GM23248 (cell line): ENCODE results near the gene ALG9. TPM values are rescaled to one million over a fixed set of nuclear protein-coding genes. Genes with fewer than 3 reads are reported as not detected.

Experiments
- DNase-seq: peaks from one replicate; pipeline ENCODE4 v3.0.0-alpha.2; 2015
- H2AFZ ChIP-seq: fragments of 200-600 bp; sonication (generic); 2 replicates; pipeline ENCODE4 v1.6.1; 2016; ENCODE audit warnings: antibody characterized with exemption
- H3F3A ChIP-seq: fragments of 200-600 bp; sonication (generic); 2 replicates; pipeline ENCODE4 v1.6.1; 2016; ENCODE audit warnings: mild to moderate bottlenecking, antibody characterized with exemption, mixed run types; ENCODE audit not compliant: insufficient read depth
- H3K27ac ChIP-seq: fragments of 200-600 bp; sonication (generic); 2 replicates; pipeline ENCODE4 v1.5.1; 2016; ENCODE audit warnings: mild to moderate bottlenecking
- H3K27me3 ChIP-seq: fragments of 200-600 bp; sonication (generic); replicated peaks from 2 replicates; pipeline ENCODE4 v1.6.1; 2016; ENCODE audit warnings: mild to moderate bottlenecking; ENCODE audit not compliant: insufficient read depth
- H3K36me3 ChIP-seq: fragments of 200-600 bp; sonication (generic); 2 replicates; pipeline ENCODE4 v1.6.1; 2016; ENCODE audit warnings: low read depth, mild to moderate bottlenecking
- H3K4me1 ChIP-seq: fragments of 200-600 bp; sonication (generic); 2 replicates; pipeline ENCODE4 v1.6.1; 2016; ENCODE audit warnings: mild to moderate bottlenecking; ENCODE audit not compliant: insufficient read depth
- H3K4me2 ChIP-seq: fragments of 200-600 bp; sonication (generic); one replicate; pipeline ENCODE4 v1.6.1; 2016; ENCODE audit warnings: mild to moderate bottlenecking; ENCODE audit not compliant: unreplicated experiment
- H3K4me3 ChIP-seq: fragments of 200-600 bp; sonication (generic); 2 replicates; pipeline ENCODE4 v1.5.1; 2016; ENCODE audit warnings: mild to moderate bottlenecking
- H3K79me2 ChIP-seq: fragments of 200-600 bp; sonication (generic); 2 replicates; pipeline ENCODE4 v1.6.1; 2016; ENCODE audit warnings: mild to moderate bottlenecking; ENCODE audit not compliant: insufficient read depth
- H3K9ac ChIP-seq: fragments of 200-600 bp; sonication (generic); 2 replicates; pipeline ENCODE4 v1.6.1; 2016; ENCODE audit warnings: mild to moderate bottlenecking
- H3K9me2 ChIP-seq: fragments of 200-600 bp; sonication (generic); 2 replicates; pipeline ENCODE4 v1.6.1; 2016; ENCODE audit warnings: mixed run types, mild to moderate bottlenecking, moderate library complexity; ENCODE audit not compliant: insufficient read depth
- H3K9me3 ChIP-seq: fragments of 200-600 bp; sonication (generic); one replicate; pipeline ENCODE4 v1.6.1; 2017; ENCODE audit warnings: low read depth
- H4K20me1 ChIP-seq: fragments of 200-600 bp; sonication (generic); 2 replicates; pipeline ENCODE4 v1.6.0; 2016; ENCODE audit not compliant: insufficient read depth
- EZH2 ChIP-seq: fragments of 200-600 bp; sonication (generic); IDR thresholded peaks from 2 replicates; pipeline ENCODE4 v1.6.1; 2018; ENCODE audit warnings: antibody characterized with exemption, mild to moderate bottlenecking; ENCODE audit not compliant: insufficient read depth, poor library complexity, severe bottlenecking
- EZH2phosphoT487 ChIP-seq: fragments of 200-600 bp; sonication (generic); IDR thresholded peaks from 2 replicates; pipeline ENCODE4 v1.6.1; 2018; ENCODE audit warnings: antibody characterized with exemption, moderate library complexity, mild to moderate bottlenecking, low read depth; ENCODE audit not compliant: insufficient read depth
- WGBS, 2 experiments: methylation state at CpG; one replicate each; pipeline ENCODE4 v1.1.6; 2015 to 2017; ENCODE audit warnings: low lambda C conversion rate in 2 of 2, low coverage in 1 of 2; ENCODE audit errors: missing lambda C conversion rate in 2 of 2; 5-methylcytosine and 5-hydroxymethylcytosine counted together
- in situ Hi-C: fragments of 300-500 bp; cut with MboI; formaldehyde crosslinking; loops from 2 replicates; pipeline ENCODE4 v1.15.0; 2020
- polyA plus RNA-seq: library from polyadenylated mRNA; unstranded; fragments of >200 nt; fragmentation: Nextera tagmentation; extraction: Ambion mirVana; gene quantifications from 2 replicates; pipeline ENCODE4 v1.2.1, GENCODE V29; 2016
- total RNA-seq: library from RNA; depleted of rRNA; stranded (reverse); fragments of >200 nt; shearing (Covaris generic); gene quantifications from 2 replicates; pipeline ENCODE4 v1.2.3, GENCODE V29; 2014

The ALG9 gene
- total and polyA plus RNA-seq, 2 experiments from 2014 or later = 24.5 to 36.3 TPM

DNA sequence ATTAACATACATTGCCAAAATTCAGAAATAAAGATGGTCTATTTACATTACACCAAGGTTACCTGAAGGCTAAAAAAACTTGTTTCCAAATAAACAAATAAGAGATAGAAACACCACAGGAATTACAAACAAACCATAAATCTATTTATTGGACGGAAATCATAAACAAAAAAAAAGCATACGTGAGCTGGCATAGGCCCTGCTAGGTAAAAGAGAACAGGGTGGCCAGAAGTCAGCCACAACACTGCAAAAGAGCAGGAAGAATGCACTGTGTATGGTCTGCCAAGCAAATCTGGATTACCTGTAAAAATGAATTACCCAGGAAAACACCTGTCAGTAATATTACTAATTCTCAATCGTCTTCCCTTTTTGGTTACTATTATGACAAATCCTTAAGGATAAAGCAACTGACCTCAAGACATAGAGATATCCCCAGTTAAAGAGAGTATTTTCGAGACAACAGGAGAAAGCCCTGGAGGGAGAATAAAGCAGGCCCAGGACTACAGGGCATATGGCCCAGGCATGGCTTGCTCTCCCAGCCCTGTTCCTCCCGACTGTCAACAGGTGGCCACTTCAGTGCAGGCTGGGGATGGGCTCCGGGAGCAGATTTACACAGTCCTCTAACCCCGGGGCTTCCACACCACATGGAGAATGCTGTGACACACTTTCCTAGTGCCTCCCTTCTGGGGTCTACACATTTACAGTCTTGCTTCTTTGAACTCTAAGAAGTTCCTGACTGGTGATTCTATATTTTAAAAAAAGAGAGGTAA, 123.2 kb downstream of the ALG9 start:
- Histone ChIP-seq H3K9me3 (no peaks in the 10 kb centered on the region), H3K79me2 (peaks cover 58% of the 10 kb centered on the region), H4K20me1 (no peaks in the 10 kb centered on the region), H3K9me2 (no peaks in the 10 kb centered on the region), H3K4me3 (no peak overlapping the region), H3K27me3 (no peaks in the 10 kb centered on the region), H2AFZ (no peak overlapping the region), H3K27ac (no peak overlapping the region), H3K9ac (no peak overlapping the region), H3K36me3 (peaks cover 56% of the 10 kb centered on the region), H3K4me2 (no peak overlapping the region), H3F3A (peaks cover 38% of the 10 kb centered on the region), H3K4me1 (peaks cover 22% of the 10 kb centered on the region)
- WGBS, 2 experiments = 71 to 74% methylated on average over 7 of the region's 7 CpGs
- no peak for DNase-seq
- TF ChIP-seq EZH2phosphoT487 = no peak
- TF ChIP-seq EZH2 = no peak
- in situ Hi-C loops = no loop called here

DNA sequence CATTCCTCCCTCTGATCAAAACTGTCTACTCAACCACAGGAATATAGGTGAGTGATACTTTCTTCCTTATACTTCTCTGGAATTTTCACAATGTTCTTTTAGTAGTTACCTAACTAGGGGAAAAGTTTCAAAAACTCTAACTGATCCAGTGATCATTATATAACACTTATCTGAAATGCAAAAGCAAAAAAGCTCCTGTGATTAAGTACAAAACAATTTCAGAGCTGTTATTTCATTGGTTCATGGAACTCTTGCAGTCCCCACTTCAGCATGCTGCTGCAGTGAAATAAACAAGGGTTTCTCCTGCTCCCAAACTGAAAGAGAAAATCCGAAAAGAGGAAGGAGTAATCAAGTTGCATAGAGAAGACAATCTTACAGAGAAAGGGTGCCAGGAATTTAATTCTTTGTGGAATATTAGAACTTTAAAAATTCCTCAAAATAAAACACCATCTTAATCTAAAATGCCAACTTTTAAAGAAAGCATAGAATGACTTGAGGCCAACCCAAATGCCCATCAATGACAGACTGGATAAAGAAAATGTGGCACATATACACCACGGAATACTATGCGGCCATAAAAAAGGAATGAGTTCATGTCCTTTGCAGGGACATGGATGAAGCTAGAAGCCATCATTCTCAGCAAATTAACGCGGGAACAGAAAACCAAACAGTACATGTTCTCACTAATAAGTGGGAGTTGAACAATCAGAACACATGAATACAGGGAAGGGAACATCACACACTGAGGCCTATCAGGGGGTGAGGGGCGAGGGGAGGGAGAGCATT, 125.5 kb downstream of the ALG9 start:
- Histone ChIP-seq H3K4me2 (peak overlapping the region; percentile 82), H3K9me3 (no peaks in the 10 kb centered on the region), H3K27me3 (no peaks in the 10 kb centered on the region), H3K4me3 (peak overlapping the region; percentile 54), H3K9ac (peak overlapping the region; percentile 56), H3K27ac (peak overlapping the region; percentile 80), H3F3A (peaks cover 38% of the 10 kb centered on the region), H2AFZ (no peak overlapping the region), H3K9me2 (no peaks in the 10 kb centered on the region), H3K4me1 (peaks cover 22% of the 10 kb centered on the region), H3K36me3 (peaks cover 48% of the 10 kb centered on the region), H4K20me1 (no peaks in the 10 kb centered on the region), H3K79me2 (peaks cover 60% of the 10 kb centered on the region)
- in situ Hi-C loops = no loop called here
- TF ChIP-seq EZH2 = no peak
- no peak for TF ChIP-seq EZH2phosphoT487
- peak; percentile 65 for DNase-seq
- 75 to 77% methylated on average over 6 of the region's 6 CpGs for WGBS, 2 experiments

- no peak overlapping the region for H3K27ac ChIP-seq
- peaks cover 22% of the 10 kb centered on the region for H3K4me1 ChIP-seq
- no peak overlapping the region for H2AFZ ChIP-seq
- H3K4me3 ChIP-seq = no peak overlapping the region
- no peaks in the 10 kb centered on the region for H3K9me3 ChIP-seq
- peaks cover 47% of the 10 kb centered on the region for H3K36me3 ChIP-seq
- no peaks in the 10 kb centered on the region for H4K20me1 ChIP-seq
- peaks cover 44% of the 10 kb centered on the region for H3K79me2 ChIP-seq
- no peak for TF ChIP-seq EZH2
- TF ChIP-seq EZH2phosphoT487 = no peak
- DNase-seq = no peak
- H3K27me3 ChIP-seq = no peaks in the 10 kb centered on the region
- H3K4me2 ChIP-seq = no peak overlapping the region
- no peaks in the 10 kb centered on the region for H3K9me2 ChIP-seq
- H3F3A ChIP-seq = peaks cover 38% of the 10 kb centered on the region
- H3K9ac ChIP-seq = no peak overlapping the region
- WGBS, 2 experiments = 95 to 100% methylated on average over 2 of the region's 2 CpGs
- in situ Hi-C loops = no loop called here
Measured at GRCh38 chr11:111743700-111744099, 127.7 kb downstream of the ALG9 start.

DNA sequence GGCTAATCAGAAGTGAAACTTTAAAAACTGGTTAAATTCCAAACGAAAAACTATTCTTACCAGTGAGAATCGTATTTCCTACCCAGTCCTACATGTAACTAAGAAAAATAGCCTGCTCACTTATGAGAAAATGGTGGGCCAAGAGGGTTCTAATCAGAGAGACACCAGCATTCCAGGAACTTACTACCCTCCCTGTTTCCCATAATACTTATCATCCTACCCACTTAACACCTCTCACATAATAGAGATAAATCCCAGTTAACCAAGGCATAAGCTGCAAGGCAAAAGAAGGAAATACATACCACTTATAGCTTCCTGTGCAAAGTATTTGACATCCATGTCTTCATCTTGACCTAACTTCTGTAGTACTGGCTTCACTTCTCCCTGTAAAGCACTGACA, 129.6 kb downstream of the ALG9 start:
- DNase-seq = no peak
- Histone ChIP-seq H3K79me2 (peaks cover 24% of the 10 kb centered on the region), H2AFZ (no peak overlapping the region), H3K36me3 (peaks cover 40% of the 10 kb centered on the region), H3K9me3 (no peaks in the 10 kb centered on the region), H3K9ac (no peak overlapping the region), H3K27me3 (no peaks in the 10 kb centered on the region), H3K4me1 (peaks cover 39% of the 10 kb centered on the region), H4K20me1 (no peaks in the 10 kb centered on the region), H3K4me3 (no peak overlapping the region), H3K9me2 (no peaks in the 10 kb centered on the region), H3K4me2 (no peak overlapping the region), H3K27ac (no peak overlapping the region), H3F3A (peaks cover 38% of the 10 kb centered on the region)
- 95 to 98% methylated on average over 2 of the region's 2 CpGs for WGBS, 2 experiments
- TF ChIP-seq EZH2phosphoT487 (no peak), EZH2 (no peak)
- in situ Hi-C loops = no loop called here
